Measurements from ENCODE around the gene CTSC. TPM values are rescaled to one million over a fixed set of nuclear protein-coding genes. Genes with fewer than 3 reads are reported as not detected.

Gene CTSC
- polyA plus RNA-seq, 3 donors, result 150 to 415 (median 284) TPM

DNA sequence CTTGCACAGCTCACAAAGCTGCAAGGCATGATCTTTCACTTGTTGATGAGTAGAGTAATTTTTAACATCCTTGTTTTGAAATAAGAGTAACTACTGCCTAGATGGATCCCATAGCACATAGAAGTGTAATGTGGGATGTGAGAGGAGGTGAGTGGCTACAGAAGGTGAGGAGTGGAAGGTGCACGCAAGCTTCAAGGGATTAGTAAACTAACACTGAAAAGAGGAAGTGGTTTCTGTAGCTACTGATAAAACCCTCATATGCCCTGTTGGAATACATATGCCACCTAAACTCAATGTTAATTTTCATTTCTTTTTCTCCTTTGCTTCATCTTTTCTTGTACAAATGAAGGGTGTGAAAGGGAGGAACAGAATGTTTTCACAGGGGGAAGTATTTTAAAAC is 22.0 kb upstream of the CTSC start:
- no peak overlapping the region for H3K9ac ChIP-seq (ENCODE audit: insufficient read depth, low read length, poor library complexity, severe bottlenecking)
- H3K36me3 ChIP-seq (replicated peaks in 1 of 2; ENCODE audit: control insufficient read depth in 1 of 2, insufficient read depth in 2 of 2, low read length in 2 of 2), result no peaks in the 10 kb centered on the region
- Mint-ChIP-seq H3K36me3 (peaks cover 0 to under 1% of the 10 kb centered on the region in 2 donors), H3K9me3 (no peaks in the 10 kb centered on the region), H3K27me3 (ENCODE audit: low read depth in 3 of 3) (no peaks in the 10 kb centered on the region), H3K27ac (peak overlapping the region in 3 of 7 donors; percentile 28 to 62 (median 30)), H3K4me1 (peaks cover 45% of the 10 kb centered on the region), H3K4me3 (peak overlapping the region in 1 of 2 donors; percentile 73)
- TF ChIP-seq, protein P1, sequence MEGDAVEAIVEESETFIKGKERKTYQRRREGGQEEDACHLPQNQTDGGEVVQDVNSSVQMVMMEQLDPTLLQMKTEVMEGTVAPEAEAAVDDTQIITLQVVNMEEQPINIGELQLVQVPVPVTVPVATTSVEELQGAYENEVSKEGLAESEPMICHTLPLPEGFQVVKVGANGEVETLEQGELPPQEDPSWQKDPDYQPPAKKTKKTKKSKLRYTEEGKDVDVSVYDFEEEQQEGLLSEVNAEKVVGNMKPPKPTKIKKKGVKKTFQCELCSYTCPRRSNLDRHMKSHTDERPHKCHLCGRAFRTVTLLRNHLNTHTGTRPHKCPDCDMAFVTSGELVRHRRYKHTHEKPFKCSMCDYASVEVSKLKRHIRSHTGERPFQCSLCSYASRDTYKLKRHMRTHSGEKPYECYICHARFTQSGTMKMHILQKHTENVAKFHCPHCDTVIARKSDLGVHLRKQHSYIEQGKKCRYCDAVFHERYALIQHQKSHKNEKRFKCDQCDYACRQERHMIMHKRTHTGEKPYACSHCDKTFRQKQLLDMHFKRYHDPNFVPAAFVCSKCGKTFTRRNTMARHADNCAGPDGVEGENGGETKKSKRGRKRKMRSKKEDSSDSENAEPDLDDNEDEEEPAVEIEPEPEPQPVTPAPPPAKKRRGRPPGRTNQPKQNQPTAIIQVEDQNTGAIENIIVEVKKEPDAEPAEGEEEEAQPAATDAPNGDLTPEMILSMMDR (IDR thresholded peaks at IDR 0.05), result no peak
- intact Hi-C loops (cut with micrococcal nuclease), result no loop called here
- no peaks in the 10 kb centered on the region for H3K9me3 ChIP-seq (replicated peaks in 1 of 2; ENCODE audit: control insufficient read depth in 1 of 2, insufficient read depth in 1 of 2, low read length in 2 of 2)
- peak overlapping the region in 1 of 3 experiments; percentile 18 for H3K4me3 ChIP-seq (replicated peaks in 1 of 3; ENCODE audit: low read depth in 2 of 3, low read length in 3 of 3)
- no peak overlapping the region for H3K27ac ChIP-seq (ENCODE audit: low read depth in 1 of 2, low read length in 2 of 2)
- H3K4me2 ChIP-seq (replicated peaks; ENCODE audit: extremely low read depth, low read length, poor library complexity, severe bottlenecking), result peak overlapping the region; percentile 33
- peak in 2 of 3 donors; percentile 43 to 65 for DNase-seq
- H3K4me1 ChIP-seq (ENCODE audit: control insufficient read depth in 1 of 2, insufficient read depth in 2 of 2, low read length in 2 of 2), result peaks cover 45 to 52% of the 10 kb centered on the region in 2 donors
- WGBS (ENCODE audit: insufficient coverage), result no CpG with 5 or more reads among the region's 1 CpG
- H2AFZ ChIP-seq (ENCODE audit: insufficient read depth, low read depth, low read length, poor library complexity, severe bottlenecking), result no peak overlapping the region
- no peaks in the 10 kb centered on the region for H4K20me1 ChIP-seq (ENCODE audit: insufficient read depth, low read length)
- no peaks in the 10 kb centered on the region for H3K79me2 ChIP-seq (ENCODE audit: insufficient read depth, low read length)
- no peaks in the 10 kb centered on the region for H3K27me3 ChIP-seq (ENCODE audit: control insufficient read depth in 2 of 2, insufficient read depth in 2 of 2, low read length in 2 of 2)

DNA sequence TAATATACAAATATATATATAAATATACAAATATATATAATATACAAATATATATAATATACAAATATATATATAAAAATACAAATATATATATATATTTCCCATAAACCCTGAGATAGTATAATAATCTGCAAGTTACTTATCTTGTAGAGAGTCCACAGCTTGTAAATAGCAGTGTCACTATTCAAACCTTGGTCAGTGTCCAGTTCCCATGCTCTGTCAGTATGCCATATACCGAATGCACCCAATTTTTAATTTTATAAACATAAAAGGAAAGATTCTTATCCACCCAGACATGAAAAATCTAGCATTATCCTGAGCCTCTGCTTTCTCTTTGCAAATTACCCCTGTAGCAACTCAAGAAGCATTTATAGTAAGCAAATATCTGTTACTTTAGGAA is 21.6 kb upstream of the CTSC start:
- no peak overlapping the region for H3K4me3 Mint-ChIP-seq
- no peak overlapping the region for H3K9ac ChIP-seq (ENCODE audit: insufficient read depth, low read length, poor library complexity, severe bottlenecking)
- H3K27me3 Mint-ChIP-seq (ENCODE audit: low read depth in 3 of 3), result no peaks in the 10 kb centered on the region
- no peaks in the 10 kb centered on the region for H3K36me3 ChIP-seq (replicated peaks in 1 of 2; ENCODE audit: control insufficient read depth in 1 of 2, insufficient read depth in 2 of 2, low read length in 2 of 2)
- peaks cover 46% of the 10 kb centered on the region for H3K4me1 Mint-ChIP-seq
- no peak for DNase-seq
- H3K4me1 ChIP-seq (ENCODE audit: control insufficient read depth in 1 of 2, insufficient read depth in 2 of 2, low read length in 2 of 2), result peaks cover 44 to 52% of the 10 kb centered on the region in 2 donors
- no peaks in the 10 kb centered on the region for H3K36me3 Mint-ChIP-seq
- H2AFZ ChIP-seq (ENCODE audit: insufficient read depth, low read depth, low read length, poor library complexity, severe bottlenecking), result no peak overlapping the region
- H3K4me3 ChIP-seq (replicated peaks in 1 of 3; ENCODE audit: low read depth in 2 of 3, low read length in 3 of 3), result peak overlapping the region in 1 of 3 experiments; percentile 18
- H3K9me3 ChIP-seq (replicated peaks in 1 of 2; ENCODE audit: control insufficient read depth in 1 of 2, insufficient read depth in 1 of 2, low read length in 2 of 2), result no peaks in the 10 kb centered on the region
- no peaks in the 10 kb centered on the region for H3K9me3 Mint-ChIP-seq
- TF ChIP-seq, protein P1 (IDR thresholded peaks at IDR 0.05), result no peak
- WGBS (ENCODE audit: insufficient coverage), result no CpG with 5 or more reads among the region's 1 CpG
- peak overlapping the region; percentile 33 for H3K4me2 ChIP-seq (replicated peaks; ENCODE audit: extremely low read depth, low read length, poor library complexity, severe bottlenecking)
- H3K27ac Mint-ChIP-seq, result peak overlapping the region in 1 of 7 donors; percentile 28
- no peaks in the 10 kb centered on the region for H3K27me3 ChIP-seq (ENCODE audit: control insufficient read depth in 2 of 2, insufficient read depth in 2 of 2, low read length in 2 of 2)
- H3K27ac ChIP-seq (ENCODE audit: low read depth in 1 of 2, low read length in 2 of 2), result no peak overlapping the region
- no peaks in the 10 kb centered on the region for H4K20me1 ChIP-seq (ENCODE audit: insufficient read depth, low read length)
- no peaks in the 10 kb centered on the region for H3K79me2 ChIP-seq (ENCODE audit: insufficient read depth, low read length)
- intact Hi-C loops (cut with micrococcal nuclease), result no loop called here

Data from CD14-positive monocyte (primary cell).